Hematopoietic multipotent progenitor cell (in vitro differentiated cells): ENCODE measurements around the gene CMTM5. TPM values are rescaled to one million over a fixed set of nuclear protein-coding genes. Genes with fewer than 3 reads are reported as not detected.

Source experiments
- DNase-seq, 3 donors: peaks; one replicate each; pipeline ENCODE4 v3.0.0-alpha.2; 2011 to 2015; ENCODE audit warnings: low read depth in 2 of 3, low spot score in 2 of 3
- total RNA-seq: library from RNA; depleted of rRNA; stranded (reverse); fragments of >200 nt; gene quantifications from one replicate; pipeline ENCODE4 v1.2.3, GENCODE V29; 2012

The CMTM5 gene
- total RNA-seq: 3.0 TPM

- no peak for DNase-seq
These were observed at the start of gene CMTM5 for GRCh38 chr14:23376482-23377197. CMTM5 (plus strand) TSS chr14:23377046; CDS start chr14:23377252, 206 bp downstream.

- peak; percentile 47 to 86 (median 68) for DNase-seq
These were observed 48.7 kb upstream of the CMTM5 start for GRCh38 chr14:23327947-23328744.

GRCh38 chr14:23335623-23336022 is 41.2 kb upstream of the CMTM5 start:
- DNase-seq: no peak

GRCh38 chr14:23339506-23340268 is 37.2 kb upstream of the CMTM5 start:
- DNase-seq: no peak

DNA sequence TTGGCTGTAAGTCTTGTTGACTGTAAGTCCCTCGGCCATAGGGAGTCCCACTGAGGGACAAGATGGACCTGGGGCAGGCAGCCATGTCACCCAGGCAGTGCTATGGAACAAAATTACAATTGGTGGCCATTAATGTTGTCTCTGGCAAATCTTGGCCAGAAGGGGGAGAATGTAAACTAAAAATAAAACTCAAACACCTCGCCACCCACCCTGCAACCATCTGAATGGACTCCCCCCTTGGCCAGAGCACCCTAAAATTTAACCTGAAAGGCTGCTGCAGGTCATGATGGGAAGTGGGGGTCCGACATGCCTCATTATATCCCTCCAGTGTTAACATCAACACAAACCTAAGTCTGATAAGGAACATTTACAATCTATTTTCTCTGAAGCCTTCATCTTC is 32.4 kb upstream of the CMTM5 start:
- no peak for DNase-seq

GRCh38 chr14:23345987-23346692 is 30.7 kb upstream of the CMTM5 start:
- DNase-seq: no peak

- no peak for DNase-seq
These were observed 30.0 kb upstream of the CMTM5 start for GRCh38 chr14:23346693-23347405.

DNA sequence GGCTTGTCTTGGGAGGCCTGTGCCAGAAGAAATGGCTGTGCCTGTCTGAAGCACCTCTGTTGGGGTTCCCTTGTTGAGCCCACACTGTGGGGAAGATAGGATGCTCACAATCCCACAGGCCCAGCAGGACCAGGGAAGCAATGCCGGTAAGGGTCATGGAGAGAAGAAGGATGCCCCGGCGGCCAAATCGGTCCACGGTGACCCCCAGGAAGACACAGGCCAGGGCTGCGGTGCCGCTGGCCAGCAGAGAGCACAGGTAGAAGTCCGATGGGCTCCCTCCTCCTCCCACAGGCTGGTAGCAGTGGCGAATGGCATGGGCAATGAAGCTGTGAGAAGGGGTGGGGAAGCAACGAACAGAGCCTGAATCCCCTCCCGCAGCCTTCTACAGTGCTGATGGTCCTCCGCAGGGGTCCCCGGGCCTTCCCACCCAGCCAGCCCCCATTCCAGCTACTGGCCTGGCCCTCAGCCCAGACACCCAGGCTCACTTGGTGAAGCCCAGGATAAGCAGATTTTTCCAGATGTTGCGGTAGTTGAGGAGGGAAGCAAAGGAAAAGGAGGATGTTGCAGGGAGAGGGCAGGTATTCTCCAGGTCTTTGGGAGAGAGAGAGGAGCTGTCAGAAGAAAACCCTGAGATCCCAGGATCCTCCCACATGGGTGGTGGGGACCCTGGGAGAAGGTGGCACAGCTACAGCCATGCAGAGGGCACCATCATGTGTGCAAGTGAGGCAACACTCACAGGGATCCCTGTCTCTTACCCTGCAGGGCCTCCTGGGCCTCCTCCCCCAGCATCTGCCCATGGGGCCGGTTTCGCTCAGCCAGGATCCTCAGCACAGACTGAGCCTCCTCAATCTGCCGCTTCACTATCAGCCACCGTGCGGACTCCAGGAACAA is 29.2 kb upstream of the CMTM5 start:
- DNase-seq: no peak

- DNase-seq: no peak
These were observed 28.6 kb upstream of the CMTM5 start for GRCh38 chr14:23348297-23348655.

GRCh38 chr14:23349156-23349845 is 27.5 kb upstream of the CMTM5 start:
- DNase-seq: no peak

- DNase-seq: peak in 1 of 3 donors; percentile 10
These were observed 25.0 kb upstream of the CMTM5 start for GRCh38 chr14:23351681-23352505.

- peak; percentile 44 to 82 (median 80) for DNase-seq
These were observed 24.1 kb upstream of the CMTM5 start, which contains the start of gene SLC22A17 for GRCh38 chr14:23352506-23353432. SLC22A17 (minus strand) TSS chr14:23352887.

GRCh38 chr14:23353433-23353780 is 23.4 kb upstream of the CMTM5 start:
- DNase-seq: no peak

DNA sequence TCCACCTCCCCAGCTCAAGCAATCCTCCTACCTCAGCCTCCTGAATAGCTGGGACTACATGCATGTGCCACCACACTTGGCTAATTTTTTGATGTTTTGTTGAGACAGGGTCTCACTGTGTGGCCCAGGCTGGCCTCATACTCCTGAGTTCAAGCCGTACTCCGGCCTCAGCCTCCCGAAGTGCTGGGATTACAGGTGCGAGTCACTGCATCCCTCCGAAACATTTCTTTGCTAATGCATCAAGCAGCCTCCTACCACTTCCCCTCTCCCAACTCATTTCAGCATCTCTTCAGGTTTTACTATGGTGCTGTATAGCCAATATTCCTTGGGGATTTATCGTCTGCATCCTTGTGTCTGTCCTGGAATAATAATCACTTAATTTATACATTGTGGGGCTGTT is 21.9 kb upstream of the CMTM5 start:
- DNase-seq: no peak

DNA sequence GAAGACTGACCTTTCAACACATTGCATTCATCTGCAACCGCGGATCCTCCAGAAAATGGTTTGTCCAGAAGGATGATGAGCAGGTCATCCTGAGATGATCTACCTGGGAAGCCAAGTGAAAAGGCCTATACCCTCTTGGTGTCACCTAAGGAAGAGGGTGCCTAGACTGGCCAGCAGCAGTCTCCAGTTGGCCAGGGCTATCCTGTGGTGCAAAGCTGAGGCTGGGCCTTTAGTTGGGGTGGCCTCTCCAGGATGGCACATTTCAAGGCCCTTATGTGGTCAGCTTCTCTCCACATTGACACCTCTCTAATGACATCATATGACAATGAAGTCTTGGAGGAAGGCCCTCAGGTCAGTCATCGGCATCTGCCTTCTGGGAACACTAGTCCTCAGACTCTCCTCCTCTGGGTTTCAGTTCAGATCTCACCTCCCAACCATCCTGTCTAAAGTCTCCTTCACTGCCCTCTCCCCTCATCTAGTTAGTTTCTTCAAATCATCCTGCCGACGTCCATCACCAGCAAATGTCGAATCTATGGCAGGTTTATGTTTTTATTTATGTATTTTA is 20.9 kb upstream of the CMTM5 start:
- no peak for DNase-seq

DNA sequence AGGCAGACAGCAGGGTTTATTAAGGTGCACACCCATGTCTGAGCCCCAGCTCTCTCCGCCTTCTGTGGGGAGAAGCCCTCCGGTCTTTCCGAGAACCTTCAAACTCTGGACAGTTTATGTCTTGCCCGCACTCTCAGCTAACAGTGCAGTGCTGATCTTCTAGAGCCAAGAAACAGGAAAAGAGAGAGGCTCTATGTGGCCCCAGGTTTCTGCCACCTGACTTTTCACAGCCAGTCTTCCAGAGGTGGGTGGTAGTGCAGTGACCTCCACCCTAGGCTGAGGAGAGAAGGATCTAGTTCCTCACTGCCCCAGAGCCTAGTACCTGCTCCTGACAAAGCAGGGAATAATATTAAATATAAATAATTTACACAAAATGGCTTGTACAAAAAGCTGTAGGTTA is 20.2 kb upstream of the CMTM5 start:
- DNase-seq: no peak
